Smooth muscle cell (in vitro differentiated cells): ENCODE measurements around the gene ELMO3. TPM values are rescaled to one million over a fixed set of nuclear protein-coding genes. Genes with fewer than 3 reads are reported as not detected.

Source experiments
- DNase-seq: peaks from one replicate; lab custom pipeline; 2025; ENCODE audit not compliant: unreplicated experiment; lab: John Stamatoyannopoulos, UW
- H2AFZ ChIP-seq: fragments of 200-600 bp; sonication (generic); 2 replicates; pipeline ENCODE4 v1.6.0; 2016; ENCODE audit warnings: antibody characterized with exemption, low read depth, mild to moderate bottlenecking
- H3F3A ChIP-seq: fragments of 200-600 bp; sonication (generic); 2 replicates; pipeline ENCODE4 v1.6.0; 2017; ENCODE audit warnings: antibody characterized with exemption, low read depth
- H3K27ac ChIP-seq: fragments of 200-600 bp; sonication (generic); 2 replicates; pipeline ENCODE4 v1.5.1; 2016; ENCODE audit warnings: low read depth, mild to moderate bottlenecking
- H3K27me3 ChIP-seq: fragments of 200-600 bp; sonication (generic); 2 replicates; pipeline ENCODE4 v1.6.1; 2016; ENCODE audit warnings: low read depth, mild to moderate bottlenecking
- H3K36me3 ChIP-seq: fragments of 200-600 bp; sonication (generic); 2 replicates; pipeline ENCODE4 v1.5.1; 2016; ENCODE audit warnings: low read depth
- H3K4me1 ChIP-seq: fragments of 200-600 bp; sonication (generic); 2 replicates; pipeline ENCODE4 v1.5.1; 2016; ENCODE audit warnings: low read depth
- H3K4me2 ChIP-seq: fragments of 200-600 bp; sonication (generic); 2 replicates; pipeline ENCODE4 v1.6.0; 2016; ENCODE audit warnings: mild to moderate bottlenecking
- H3K4me3 ChIP-seq: fragments of 200-600 bp; sonication (generic); 2 replicates; pipeline ENCODE4 v1.5.1; 2016; ENCODE audit warnings: mild to moderate bottlenecking
- H3K79me2 ChIP-seq: fragments of 200-600 bp; sonication (generic); 2 replicates; pipeline ENCODE4 v1.6.0; 2016; ENCODE audit warnings: low read depth, mild to moderate bottlenecking
- H3K9ac ChIP-seq: fragments of 200-600 bp; sonication (generic); 2 replicates; pipeline ENCODE4 v1.6.0; 2016; ENCODE audit warnings: low read depth
- H3K9me3 ChIP-seq: fragments of 200-600 bp; sonication (generic); replicated peaks from 2 replicates; pipeline ENCODE4 v1.5.1; 2016; ENCODE audit warnings: low read depth
- H4K20me1 ChIP-seq: fragments of 200-600 bp; sonication (generic); 2 replicates; pipeline ENCODE4 v1.6.0; 2016; ENCODE audit warnings: low read depth
- WGBS: methylation state at CpG from one replicate; pipeline ENCODE4 v1.1.7; 2016; ENCODE audit warnings: low lambda C conversion rate; 5-methylcytosine and 5-hydroxymethylcytosine counted together
- polyA plus RNA-seq: library from polyadenylated mRNA; unstranded; fragments of >200 nt; fragmentation: Nextera tagmentation; extraction: Ambion mirVana; gene quantifications from 2 replicates; pipeline ENCODE4 v1.2.1, GENCODE V29; 2016
- total RNA-seq: library from RNA; depleted of rRNA; stranded (reverse); fragments of >200 nt; gene quantifications from 2 replicates; pipeline ENCODE4 v1.2.3, GENCODE V29; 2014
- TF ChIP-seq, protein P1 (sequence below): fragments of 200-600 bp; sonication (generic); IDR thresholded peaks from 2 replicates; pipeline ENCODE4 v1.5.1; 2017; ENCODE audit warnings: borderline replicate concordance, mild to moderate bottlenecking, antibody characterized with exemption; ENCODE audit not compliant: insufficient read depth, poor library complexity, severe bottlenecking

The ELMO3 gene
- total and polyA plus RNA-seq, 2 experiments from 2014 or later = 2.2 to 6.7 TPM

DNA sequence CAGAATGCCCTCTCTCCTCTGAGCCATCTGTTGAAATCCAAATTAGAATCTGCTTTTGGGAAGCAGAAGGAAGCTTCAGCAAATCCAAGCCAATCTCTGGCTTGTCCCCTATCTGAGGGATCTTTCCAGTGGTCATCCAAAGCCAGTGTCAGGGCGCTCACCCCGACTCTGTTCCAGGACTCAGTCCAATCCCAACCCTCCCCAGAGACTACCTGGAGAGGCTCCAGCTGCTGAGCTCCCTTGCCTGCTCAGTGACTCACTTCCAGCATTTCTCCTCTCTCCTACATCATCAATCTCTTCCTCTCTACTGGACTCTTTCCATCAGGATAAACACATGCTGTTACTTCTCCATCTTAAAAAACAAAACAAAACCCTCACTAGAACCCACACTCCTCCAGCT, 17.6 kb upstream of the ELMO3 start:
- Histone ChIP-seq H3K4me3 (no peak overlapping the region), H3K9me3 (no peaks in the 10 kb centered on the region), H4K20me1 (peaks cover 41% of the 10 kb centered on the region), H3K4me1 (peaks cover 13% of the 10 kb centered on the region), H3K27ac (no peak overlapping the region), H3F3A (no peaks in the 10 kb centered on the region), H3K4me2 (no peak overlapping the region), H3K9ac (no peak overlapping the region), H3K79me2 (peaks cover 10% of the 10 kb centered on the region), H3K27me3 (no peaks in the 10 kb centered on the region), H2AFZ (no peak overlapping the region), H3K36me3 (no peaks in the 10 kb centered on the region)
- no peak for DNase-seq
- WGBS = 94% methylated on average over 2 of the region's 2 CpGs
- TF ChIP-seq, protein P1, sequence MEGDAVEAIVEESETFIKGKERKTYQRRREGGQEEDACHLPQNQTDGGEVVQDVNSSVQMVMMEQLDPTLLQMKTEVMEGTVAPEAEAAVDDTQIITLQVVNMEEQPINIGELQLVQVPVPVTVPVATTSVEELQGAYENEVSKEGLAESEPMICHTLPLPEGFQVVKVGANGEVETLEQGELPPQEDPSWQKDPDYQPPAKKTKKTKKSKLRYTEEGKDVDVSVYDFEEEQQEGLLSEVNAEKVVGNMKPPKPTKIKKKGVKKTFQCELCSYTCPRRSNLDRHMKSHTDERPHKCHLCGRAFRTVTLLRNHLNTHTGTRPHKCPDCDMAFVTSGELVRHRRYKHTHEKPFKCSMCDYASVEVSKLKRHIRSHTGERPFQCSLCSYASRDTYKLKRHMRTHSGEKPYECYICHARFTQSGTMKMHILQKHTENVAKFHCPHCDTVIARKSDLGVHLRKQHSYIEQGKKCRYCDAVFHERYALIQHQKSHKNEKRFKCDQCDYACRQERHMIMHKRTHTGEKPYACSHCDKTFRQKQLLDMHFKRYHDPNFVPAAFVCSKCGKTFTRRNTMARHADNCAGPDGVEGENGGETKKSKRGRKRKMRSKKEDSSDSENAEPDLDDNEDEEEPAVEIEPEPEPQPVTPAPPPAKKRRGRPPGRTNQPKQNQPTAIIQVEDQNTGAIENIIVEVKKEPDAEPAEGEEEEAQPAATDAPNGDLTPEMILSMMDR = no peak

DNA sequence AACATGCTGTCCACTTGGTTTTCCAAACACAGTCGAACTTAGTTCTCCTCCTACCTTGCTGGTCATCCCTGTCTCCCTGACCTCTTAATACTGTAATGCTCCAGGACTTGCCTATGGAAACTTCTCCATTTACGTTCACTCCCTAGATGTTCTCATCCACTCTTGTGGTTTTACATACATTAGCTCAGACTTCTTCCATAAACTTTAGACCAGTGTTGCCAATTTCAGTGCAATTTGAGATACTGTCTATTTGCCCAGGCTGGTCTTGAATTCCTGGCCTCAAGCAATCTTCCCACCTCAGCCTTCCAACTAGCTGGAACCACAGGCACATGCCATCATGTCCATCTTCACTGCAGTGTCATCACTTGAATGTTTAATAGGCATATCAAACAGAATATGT, 16.6 kb upstream of the ELMO3 start:
- Histone ChIP-seq H3K4me3 (peak overlapping the region; percentile 63), H3K4me2 (peak overlapping the region; percentile 90), H4K20me1 (peaks cover 38% of the 10 kb centered on the region), H3K27ac (no peak overlapping the region), H3K27me3 (no peaks in the 10 kb centered on the region), H3F3A (no peaks in the 10 kb centered on the region), H3K9me3 (no peaks in the 10 kb centered on the region), H3K36me3 (no peaks in the 10 kb centered on the region), H3K79me2 (peaks cover 10% of the 10 kb centered on the region), H2AFZ (no peak overlapping the region), H3K9ac (no peak overlapping the region), H3K4me1 (peaks cover 13% of the 10 kb centered on the region)
- TF ChIP-seq, protein P1 = no peak
- DNase-seq = no peak
- 75% methylated on average over 2 of the region's 2 CpGs for WGBS

DNA sequence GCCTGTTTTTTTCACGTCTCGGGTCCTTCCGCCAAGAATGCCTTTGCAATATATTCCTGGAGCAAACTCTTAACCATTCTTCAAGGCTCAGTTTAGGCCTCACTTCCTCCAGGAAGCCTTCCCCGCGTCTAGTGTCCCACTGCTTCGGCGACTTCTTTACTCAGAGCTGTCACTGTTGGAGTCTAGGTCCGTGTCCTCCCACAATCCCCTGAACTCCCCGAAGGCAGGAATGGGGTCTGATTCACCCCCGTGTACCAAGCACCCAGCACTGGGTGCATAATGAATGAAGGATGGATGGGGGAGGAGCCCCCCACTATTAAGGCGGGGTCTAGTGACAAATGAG, 15.7 kb upstream of the ELMO3 start:
- WGBS = 5% methylated on average over 11 of the region's 11 CpGs
- Histone ChIP-seq H3K4me1 (peaks cover 13% of the 10 kb centered on the region), H3K9me3 (no peaks in the 10 kb centered on the region), H2AFZ (peak overlapping the region; percentile 43), H4K20me1 (peaks cover 29% of the 10 kb centered on the region), H3K4me3 (peak overlapping the region; percentile 63), H3K9ac (peak overlapping the region; percentile 96), H3K36me3 (no peaks in the 10 kb centered on the region), H3K27ac (peak overlapping the region; percentile 94), H3K4me2 (peak overlapping the region; percentile 90), H3F3A (no peaks in the 10 kb centered on the region), H3K27me3 (no peaks in the 10 kb centered on the region), H3K79me2 (peaks cover 10% of the 10 kb centered on the region)
- TF ChIP-seq, protein P1 = no peak
- DNase-seq = no peak
